Endodermal cell (in vitro differentiated cells): ENCODE data around the gene NOB1. TPM values are rescaled to one million over a fixed set of nuclear protein-coding genes. Genes with fewer than 3 reads are reported as not detected.

Source experiments
- DNase-seq: peaks from one replicate; pipeline ENCODE4 v3.0.0-alpha.2; 2017
- H3K27ac ChIP-seq: 2 replicates; pipeline ENCODE4 v1.5.1; 2013; ENCODE audit warnings: mild to moderate bottlenecking, low read depth, low read length, moderate library complexity
- H3K27me3 ChIP-seq: 2 replicates; pipeline ENCODE4 v1.6.1; 2013; ENCODE audit warnings: mild to moderate bottlenecking, low read length, moderate library complexity; ENCODE audit not compliant: insufficient read depth, control insufficient read depth, poor library complexity, severe bottlenecking
- H3K36me3 ChIP-seq: 2 replicates; pipeline ENCODE4 v1.7.0; 2013; ENCODE audit warnings: mild to moderate bottlenecking, low read length, moderate library complexity; ENCODE audit not compliant: control insufficient read depth, insufficient read depth
- H3K4me1 ChIP-seq: one replicate; pipeline ENCODE4 v1.7.0; 2013; ENCODE audit warnings: low read length; ENCODE audit not compliant: control insufficient read depth, insufficient read depth
- H3K4me3 ChIP-seq: 2 replicates; pipeline ENCODE4 v1.5.1; 2013; ENCODE audit warnings: mild to moderate bottlenecking, low read length, moderate library complexity
- H3K9ac ChIP-seq: 2 replicates; pipeline ENCODE4 v1.6.1; 2013; ENCODE audit warnings: mild to moderate bottlenecking, low read length, moderate library complexity; ENCODE audit not compliant: poor library complexity, severe bottlenecking; ENCODE audit errors: extremely low read depth
- H3K9me3 ChIP-seq: 2 replicates; pipeline ENCODE4 v1.6.1; 2013; ENCODE audit warnings: mild to moderate bottlenecking, low read length, moderate library complexity; ENCODE audit not compliant: control insufficient read depth
- H3K27ac Mint-ChIP-seq: 2 replicates; pipeline ENCODE4 v1.8.0; 2020; ENCODE audit warnings: mixed read lengths
- H3K27me3 Mint-ChIP-seq: 2 replicates; pipeline ENCODE4 v1.8.0; 2021; ENCODE audit warnings: mild to moderate bottlenecking, mixed read lengths; ENCODE audit not compliant: insufficient read depth
- H3K36me3 Mint-ChIP-seq: 2 replicates; pipeline ENCODE4 v1.8.0; 2020; ENCODE audit warnings: low read depth, mixed read lengths
- H3K4me1 Mint-ChIP-seq: 2 replicates; pipeline ENCODE4 v1.8.0; 2020; ENCODE audit warnings: mixed read lengths
- H3K4me3 Mint-ChIP-seq: 2 replicates; pipeline ENCODE4 v1.8.0; 2020; ENCODE audit warnings: mild to moderate bottlenecking, moderate library complexity, mixed read lengths
- H3K9me3 Mint-ChIP-seq: 2 replicates; pipeline ENCODE4 v1.8.0; 2020; ENCODE audit warnings: mild to moderate bottlenecking, mixed read lengths
- CTCF ChIP-seq: fragments of 200-600 bp; sonication (generic); conservative IDR thresholded peaks from 2 replicates; pipeline ENCODE4 v1.5.0; 2021; ENCODE audit warnings: antibody characterized with exemption, mild to moderate bottlenecking
- WGBS, 2 experiments: methylation state at CpG; one replicate each; pipeline versions ENCODE4 v1.1.5 to v1.1.7; 2013; ENCODE audit warnings: missing lambda C conversion rate in 2 of 2, mixed read lengths in 1 of 2; ENCODE audit not compliant: insufficient coverage in 1 of 2, insufficient read length in 1 of 2; 5-methylcytosine and 5-hydroxymethylcytosine counted together
- total RNA-seq, 2 donors: library from RNA; stranded (reverse); fragmentation: NEBNext Ultra II Directional in 1 of 2; extraction: Animal tissue kit (Norgen Biotek cat#: 25700) in 1 of 2; gene quantifications; 2 replicates in 1 of 2; 3 replicates in 1 of 2; pipeline ENCODE4 v1.2.1, GENCODE V29; 2021

The NOB1 gene
- total RNA-seq, 2 donors from 2014 or later: 53.1 to 53.4 TPM

- H3K27ac Mint-ChIP-seq: peak overlapping the region; percentile 68
- no peak overlapping the region for H3K27ac ChIP-seq
- WGBS, 2 experiments: 100% methylated on average over 1 of the region's 1 CpG
Observed at GRCh38 chr16:69706256-69706974, 48.3 kb downstream of the NOB1 start.

DNA sequence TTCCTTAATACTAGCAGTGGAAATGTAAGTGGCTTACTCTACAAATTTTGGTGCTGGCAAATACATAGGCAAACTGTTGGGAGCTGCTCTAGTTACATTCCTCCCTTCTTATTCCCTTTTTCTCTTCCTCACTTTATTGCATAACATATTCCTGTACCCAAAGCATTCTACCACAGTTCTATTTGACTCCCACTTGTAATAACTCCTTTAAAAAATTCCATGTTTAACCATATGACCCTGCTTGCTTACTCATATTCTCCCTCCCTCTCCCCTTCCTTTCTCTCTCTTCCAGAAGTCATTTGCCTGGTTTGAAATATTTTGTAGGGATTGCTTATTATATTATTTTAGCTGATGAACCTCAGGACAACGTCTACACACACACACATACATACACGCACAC, 51.1 kb downstream of the NOB1 start:
- H3K9me3 Mint-ChIP-seq: no peaks in the 10 kb centered on the region
- H3K4me3 Mint-ChIP-seq: no peak overlapping the region
- H3K4me1 Mint-ChIP-seq: no peaks in the 10 kb centered on the region
- Histone ChIP-seq H3K27ac (no peak overlapping the region), H3K9me3 (no peaks in the 10 kb centered on the region), H3K27me3 (no peaks in the 10 kb centered on the region), H3K4me3 (no peak overlapping the region), H3K4me1 (no peaks in the 10 kb centered on the region), H3K9ac (no peak overlapping the region), H3K36me3 (peaks cover 67% of the 10 kb centered on the region)
- H3K36me3 Mint-ChIP-seq: peaks cover 26% of the 10 kb centered on the region
- no peaks in the 10 kb centered on the region for H3K27me3 Mint-ChIP-seq
- no peak for TF ChIP-seq CTCF
- H3K27ac Mint-ChIP-seq: no peak overlapping the region
- DNase-seq: no peak
- 92% methylated on average over 2 of the region's 2 CpGs; no CpG with 5 or more reads in 1 of the 2 experiments for WGBS, 2 experiments

More at GRCh38 chr16:69706256-69706974, 48.3 kb downstream of the NOB1 start:
- no peak overlapping the region for H3K4me3 ChIP-seq
- H3K9me3 ChIP-seq: no peaks in the 10 kb centered on the region
- no peak for DNase-seq
- TF ChIP-seq CTCF: no peak
- no peak overlapping the region for H3K9ac ChIP-seq
- no peak overlapping the region for H3K4me3 Mint-ChIP-seq
- peaks cover 53% of the 10 kb centered on the region for H3K36me3 ChIP-seq
- no peaks in the 10 kb centered on the region for H3K4me1 ChIP-seq
- no peaks in the 10 kb centered on the region for H3K4me1 Mint-ChIP-seq
- no peaks in the 10 kb centered on the region for H3K27me3 ChIP-seq
- H3K27me3 Mint-ChIP-seq: no peaks in the 10 kb centered on the region
- no peaks in the 10 kb centered on the region for H3K9me3 Mint-ChIP-seq
- H3K36me3 Mint-ChIP-seq: peaks cover 28% of the 10 kb centered on the region

GRCh38 chr16:69701866-69702265, 52.9 kb downstream of the NOB1 start:
- Mint-ChIP-seq H3K4me3 (no peak overlapping the region), H3K27me3 (no peaks in the 10 kb centered on the region), H3K9me3 (no peaks in the 10 kb centered on the region), H3K36me3 (peaks cover 20% of the 10 kb centered on the region), H3K27ac (no peak overlapping the region), H3K4me1 (no peaks in the 10 kb centered on the region)
- WGBS, 2 experiments: 86 to 88% methylated on average over 1 to 2 of the region's 2 CpGs
- Histone ChIP-seq H3K27me3 (no peaks in the 10 kb centered on the region), H3K9me3 (no peaks in the 10 kb centered on the region), H3K27ac (no peak overlapping the region), H3K4me3 (no peak overlapping the region), H3K4me1 (no peaks in the 10 kb centered on the region), H3K36me3 (peaks cover 73% of the 10 kb centered on the region), H3K9ac (no peak overlapping the region)
- TF ChIP-seq CTCF: no peak
- DNase-seq: no peak
